Ramos (cell line): ENCODE data around the gene CD5L.

Experiments
- in situ Hi-C: fragments of 300-500 bp; cut with MboI; formaldehyde crosslinking; loops from one replicate; pipeline ENCODE4 v1.14.3; 2022; ENCODE audit warnings: low sequenced_read_pairs; ENCODE audit not compliant: unreplicated experiment

The CD5L gene

GRCh38 chr1:157820299-157820698 lies 21.3 kb downstream of the CD5L start:
- in situ Hi-C loops: no loop called here

- in situ Hi-C loops: no loop called here
Measured at GRCh38 chr1:157819896-157820295, 21.7 kb downstream of the CD5L start, which contains the start of gene FCRL1. TSS of gene FCRL1 (minus strand) at chr1:157820120. CDS start at chr1:157820037, 83 bp downstream.

- in situ Hi-C loops: no loop called here
Measured at GRCh38 chr1:157819215-157819614, 22.4 kb downstream of the CD5L start.

GRCh38 chr1:157813269-157813668 lies 28.3 kb downstream of the CD5L start:
- in situ Hi-C loops: no loop called here

GRCh38 chr1:157806431-157807149 lies 35.0 kb downstream of the CD5L start:
- in situ Hi-C loops: no loop called here

- in situ Hi-C loops: no loop called here
Measured at GRCh38 chr1:157803851-157804250, 37.8 kb downstream of the CD5L start.

GRCh38 chr1:157799996-157800395 lies 41.6 kb downstream of the CD5L start:
- in situ Hi-C loops: no loop called here

GRCh38 chr1:157798211-157798610 lies 43.4 kb downstream of the CD5L start:
- in situ Hi-C loops: no loop called here

- in situ Hi-C loops: no loop called here
Measured at GRCh38 chr1:157785248-157785647, 56.4 kb downstream of the CD5L start.

GRCh38 chr1:157784801-157785200 lies 56.8 kb downstream of the CD5L start:
- in situ Hi-C loops: no loop called here

- in situ Hi-C loops: no loop called here
Measured at GRCh38 chr1:157782931-157783330, 58.7 kb downstream of the CD5L start.

GRCh38 chr1:157781048-157781447 lies 60.6 kb downstream of the CD5L start:
- in situ Hi-C loops: no loop called here
